GM19238 (cell line): ENCODE results near the gene DNPEP.

ENCODE experiments used
- DNase-seq: peaks from one replicate; pipeline ENCODE4 v3.0.0; 2011; ENCODE audit warnings: low spot score; ENCODE audit not compliant: insufficient read length

The DNPEP gene

DNA sequence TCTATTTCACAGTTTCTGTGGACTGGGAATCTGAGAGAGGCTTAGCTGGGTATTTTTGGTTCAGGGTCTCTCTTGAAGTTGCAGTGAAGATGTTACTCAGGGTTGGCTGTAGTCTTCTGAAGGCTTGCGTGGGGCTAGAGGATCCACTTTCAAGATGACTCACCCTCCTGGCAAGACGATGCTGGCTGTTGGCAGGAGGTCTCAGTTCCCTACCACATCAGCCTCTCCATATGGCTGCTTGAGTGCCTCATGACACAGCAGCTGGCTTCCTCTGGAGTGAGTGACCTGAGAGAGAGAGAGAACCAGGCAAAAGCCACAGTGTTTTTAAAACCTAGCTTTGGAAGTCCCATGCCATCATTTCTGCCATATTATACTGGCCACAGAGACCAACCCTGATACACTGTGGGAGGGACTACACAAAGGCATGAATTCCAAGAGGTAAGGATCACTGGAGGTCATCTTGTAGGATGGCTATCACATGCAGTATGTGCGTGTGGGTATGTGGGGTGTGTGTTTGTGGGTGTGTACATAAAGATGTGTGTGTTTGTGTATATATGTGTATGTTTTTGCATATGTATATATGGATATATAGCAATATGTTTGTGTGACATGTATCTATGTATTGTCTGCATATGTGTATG is 25.1 kb downstream of the DNPEP start:
- peak; percentile 30 for DNase-seq

DNA sequence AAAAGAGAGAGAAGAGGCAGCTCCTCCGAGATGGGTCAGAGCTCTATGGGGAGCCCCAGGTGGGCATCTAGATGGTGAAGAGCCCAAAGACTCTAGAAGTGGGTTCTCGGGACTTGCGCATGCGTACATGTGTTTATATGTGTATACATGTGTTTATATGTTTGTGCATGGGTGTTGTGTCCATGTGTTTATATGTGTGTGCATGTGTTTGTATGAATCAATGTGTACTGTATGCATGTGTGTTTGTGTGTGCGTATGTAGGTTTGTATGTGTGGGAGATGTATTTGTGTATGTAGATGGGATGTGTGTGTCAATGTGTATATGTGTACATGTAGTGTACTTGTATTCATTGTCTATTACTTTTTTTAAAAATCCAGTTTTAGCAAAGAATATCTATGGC is 25.6 kb downstream of the DNPEP start:
- no peak for DNase-seq

DNA sequence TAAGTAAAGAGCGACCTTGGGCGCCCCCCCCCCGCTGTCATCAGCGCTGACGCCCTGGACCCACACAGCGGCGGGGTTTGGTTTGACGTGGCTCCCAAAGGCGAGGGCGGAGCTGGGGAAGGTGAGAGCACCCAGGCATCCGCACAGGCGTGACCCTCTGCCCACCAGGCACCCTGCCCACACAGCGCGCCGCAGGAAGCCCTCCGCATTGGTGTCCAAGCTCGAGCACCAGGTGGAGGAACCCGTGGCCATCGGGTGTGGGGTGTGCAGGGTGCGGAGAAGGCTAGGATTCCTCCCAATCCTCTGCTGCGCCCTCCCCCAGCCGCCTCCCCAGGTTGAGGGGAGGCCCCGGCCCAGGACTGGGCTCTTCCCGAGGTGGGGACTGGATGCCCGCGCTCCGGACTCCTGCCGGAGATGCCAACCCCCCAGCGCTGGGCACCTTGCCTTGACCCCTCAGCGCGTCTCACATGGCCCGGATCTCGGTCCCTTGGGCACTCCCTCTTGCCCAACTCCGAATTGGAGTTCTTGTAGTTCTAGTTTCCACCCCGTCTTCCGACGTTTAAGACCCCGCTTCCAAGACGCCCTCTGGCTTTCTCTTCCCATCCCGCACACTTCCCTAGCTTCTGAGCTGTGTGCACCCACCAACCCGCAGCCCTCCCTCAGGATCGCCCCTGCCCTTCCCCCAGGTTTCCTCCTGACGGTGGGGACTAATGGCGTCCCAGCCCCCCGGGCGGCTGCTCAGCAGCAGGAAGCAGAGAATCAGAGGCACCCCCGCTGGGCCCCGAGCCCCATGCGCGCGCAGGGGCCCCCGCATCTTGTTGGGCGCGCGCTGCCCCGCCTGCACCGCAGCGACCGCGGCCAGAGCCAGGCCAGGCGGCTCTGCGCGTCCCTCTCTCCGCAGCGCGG is 29.3 kb downstream of the DNPEP start:
- no peak for DNase-seq

DNA sequence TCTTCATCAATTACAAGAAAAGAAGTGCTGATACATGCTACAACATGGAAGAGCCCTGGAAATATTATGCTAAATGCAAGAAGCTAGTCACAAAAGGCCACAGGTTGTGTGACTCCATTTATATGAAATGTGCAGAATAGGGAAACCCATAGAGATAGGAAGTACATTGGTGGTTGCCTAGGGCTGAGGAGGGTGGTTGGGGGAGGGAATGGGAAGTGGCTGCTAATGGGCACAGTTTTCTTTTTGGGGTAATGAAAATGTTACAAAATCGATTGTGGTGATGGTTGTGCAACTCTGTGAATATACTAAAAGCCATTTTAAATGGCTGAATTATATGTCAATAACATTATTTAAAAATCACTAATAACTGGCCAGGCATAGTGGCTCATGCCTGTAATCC is 30.9 kb downstream of the DNPEP start:
- no peak for DNase-seq

DNA sequence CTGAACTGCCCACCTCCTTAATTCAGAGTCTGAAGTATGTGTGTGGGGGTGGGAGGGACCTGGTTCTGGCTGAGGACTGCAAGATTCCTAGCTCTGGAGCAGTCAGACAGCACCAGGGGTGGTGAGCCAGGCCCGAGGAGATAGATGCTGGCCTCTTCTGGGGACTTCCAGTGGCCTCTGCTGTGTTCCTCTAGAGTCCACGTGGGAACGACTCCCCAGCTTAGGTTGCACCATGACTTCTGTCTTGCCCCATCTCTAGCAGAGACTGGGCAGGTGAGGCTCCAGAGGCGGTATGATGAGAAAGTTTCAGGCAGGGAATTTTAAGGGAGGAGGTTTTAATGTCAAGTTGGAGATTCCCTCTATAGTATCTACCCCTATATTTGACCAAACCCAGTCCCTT is 33.1 kb downstream of the DNPEP start:
- no peak for DNase-seq

DNA sequence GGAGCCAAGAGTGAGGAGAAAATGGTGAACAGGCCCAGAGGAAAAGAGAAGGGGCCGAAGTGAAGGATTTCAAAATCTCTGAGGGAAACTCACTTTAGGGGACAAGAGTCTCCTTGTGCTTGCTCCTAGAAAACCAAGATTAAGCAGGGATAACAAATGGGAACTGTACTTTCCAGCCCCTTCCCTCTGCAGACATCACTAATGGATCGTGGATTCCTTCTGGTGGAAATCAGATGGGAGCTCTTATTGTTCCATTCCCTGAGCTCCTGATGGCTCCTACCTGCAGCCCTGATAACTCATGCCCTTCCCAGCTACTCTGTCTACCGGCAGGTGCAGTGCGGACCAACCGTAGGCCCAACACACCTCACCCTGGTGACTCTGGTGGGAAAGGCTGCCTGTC is 34.6 kb downstream of the DNPEP start:
- DNase-seq, result no peak

DNA sequence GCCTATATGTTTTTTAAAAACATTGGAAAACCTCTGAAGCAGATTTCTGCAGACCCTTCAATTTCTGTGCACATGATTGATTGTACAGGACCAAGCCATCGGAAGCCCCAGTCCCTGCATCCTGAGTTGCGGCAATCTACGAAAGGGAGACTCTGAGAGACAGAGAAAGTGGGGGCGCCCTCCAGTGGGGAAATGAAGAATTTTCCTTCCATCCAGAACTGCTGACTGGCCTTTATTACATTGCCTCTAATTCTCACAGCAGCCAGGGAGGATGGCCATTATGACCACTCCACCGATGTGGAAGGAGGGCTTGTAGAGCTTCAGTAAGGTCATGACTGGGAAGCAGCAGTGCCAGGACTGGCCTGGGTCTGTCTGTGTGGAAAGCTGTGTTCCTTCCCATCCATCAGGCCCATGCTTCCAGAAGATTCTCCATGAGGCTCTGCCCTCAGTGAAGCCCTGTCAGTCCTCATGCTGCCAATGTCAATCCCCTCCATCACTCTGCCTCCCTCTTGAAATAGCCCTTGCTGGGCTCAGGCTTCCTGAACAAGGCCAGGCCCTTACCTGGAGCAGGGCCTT is 35.2 kb downstream of the DNPEP start:
- peak; percentile 55 for DNase-seq

DNA sequence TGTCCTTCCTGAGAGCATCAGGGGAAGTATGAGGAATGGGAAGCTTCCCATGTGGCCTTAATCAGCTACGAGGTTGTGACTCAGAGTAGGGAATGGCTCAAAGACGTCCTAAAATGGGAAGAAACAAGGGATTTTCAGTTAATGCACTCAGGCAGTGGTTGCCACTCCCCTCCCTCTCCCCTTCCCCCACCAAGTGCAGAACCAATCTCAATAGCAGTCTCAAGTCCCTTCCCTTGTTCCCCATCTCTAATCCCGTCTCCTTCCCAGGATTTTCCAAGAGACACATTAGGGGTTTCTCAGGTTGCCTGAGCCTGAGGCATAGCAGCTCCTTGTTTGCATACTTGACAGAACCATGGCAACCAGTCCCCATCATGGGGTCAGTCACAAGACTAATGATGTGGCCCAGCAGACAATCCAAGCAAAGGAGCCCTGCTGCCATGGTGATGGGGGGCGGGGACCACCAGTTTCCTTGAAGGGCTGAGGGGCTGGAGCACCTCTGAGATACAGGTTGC is 36.9 kb downstream of the DNPEP start:
- DNase-seq, result no peak

DNA sequence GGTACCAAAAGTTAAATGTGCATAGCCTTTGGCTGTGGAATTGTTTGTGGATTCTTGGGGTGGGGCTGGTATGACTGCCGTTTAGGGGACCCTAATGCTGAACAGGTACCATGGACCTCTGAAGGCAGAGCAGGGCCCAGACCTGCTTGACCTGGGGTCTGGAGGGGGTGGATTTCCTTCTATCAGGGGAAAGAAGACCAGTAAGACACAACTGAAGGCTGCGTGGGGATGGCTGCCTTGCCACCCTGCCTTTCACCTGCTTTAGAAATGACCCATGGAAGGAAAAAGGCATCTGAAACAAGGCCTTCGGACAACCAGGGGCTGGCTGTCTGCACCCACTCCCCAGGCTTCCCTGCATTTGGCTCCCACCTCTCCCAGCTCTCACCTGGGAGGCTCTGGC is 37.5 kb downstream of the DNPEP start:
- no peak for DNase-seq

DNA sequence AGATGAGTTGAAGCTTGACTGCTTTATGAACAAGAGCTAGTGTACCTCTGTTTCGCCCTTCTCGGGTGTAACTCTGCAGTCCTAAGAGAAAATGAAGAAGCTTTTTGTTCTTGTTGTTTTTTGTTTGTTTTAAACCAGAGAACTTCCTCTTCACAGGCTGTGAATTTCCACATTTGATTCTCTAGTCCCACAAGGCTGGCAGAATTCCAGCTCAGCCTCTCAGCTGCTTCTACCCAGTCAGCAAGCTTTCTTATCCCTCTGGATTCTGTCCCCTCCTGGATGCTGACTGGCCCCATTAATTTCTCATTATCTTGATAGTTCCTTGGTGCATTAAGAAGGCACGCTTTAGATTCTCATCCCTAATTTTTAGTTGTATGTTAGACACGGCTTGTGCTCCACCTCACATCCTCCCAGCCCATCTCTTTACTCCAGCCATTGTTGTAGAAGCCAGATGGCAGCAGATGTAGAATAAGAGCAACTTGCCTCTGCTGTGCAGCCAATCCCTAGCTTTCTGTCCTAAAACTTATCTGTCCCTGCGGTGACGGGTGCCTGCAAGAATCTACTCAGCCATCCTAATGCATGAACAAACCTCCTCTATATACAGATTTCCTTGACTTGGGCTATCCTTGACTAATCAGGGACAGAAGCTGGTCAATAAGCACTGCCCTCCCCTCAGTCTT is 42.8 kb downstream of the DNPEP start:
- no peak for DNase-seq

DNA sequence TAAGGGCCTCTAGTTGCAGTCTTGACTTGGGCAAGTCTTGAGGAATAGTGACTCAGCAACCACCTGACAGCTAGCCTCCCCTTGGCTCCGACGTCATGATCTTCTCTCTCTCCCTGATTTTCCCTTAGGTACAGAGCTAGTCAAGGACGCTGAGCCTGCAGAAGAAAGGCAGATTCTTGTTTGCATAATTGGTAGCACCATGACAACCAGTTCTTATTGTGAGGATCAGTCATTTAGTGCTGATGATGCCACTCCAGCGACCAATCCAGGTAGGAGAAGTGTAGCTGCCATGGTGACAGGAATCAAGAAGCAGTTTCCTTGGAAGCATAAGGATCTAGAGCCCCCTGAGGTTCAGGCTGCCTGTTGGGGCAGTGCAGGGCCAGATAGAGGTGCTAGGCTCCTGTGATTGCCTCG is 52.3 kb downstream of the DNPEP start:
- no peak for DNase-seq

DNA sequence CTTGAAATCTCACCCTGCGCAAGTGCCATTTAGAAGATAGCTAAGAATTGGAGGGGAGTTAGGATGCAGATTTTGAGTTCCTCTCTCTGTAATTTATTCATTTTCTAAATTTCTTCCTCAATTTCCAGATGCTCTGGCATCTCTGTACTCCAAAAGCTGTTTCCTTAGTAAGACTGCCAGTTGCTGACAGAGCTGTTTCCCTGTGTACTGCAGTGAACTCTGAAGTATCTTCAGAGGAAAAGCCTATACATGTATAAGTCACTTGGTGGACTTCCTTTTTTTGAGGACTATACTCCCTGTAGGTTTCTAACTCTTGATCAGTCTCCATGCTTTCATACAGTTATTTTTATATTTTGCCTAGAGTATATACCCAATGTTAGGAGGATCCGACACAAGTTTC is 53.6 kb downstream of the DNPEP start:
- no peak for DNase-seq

DNA sequence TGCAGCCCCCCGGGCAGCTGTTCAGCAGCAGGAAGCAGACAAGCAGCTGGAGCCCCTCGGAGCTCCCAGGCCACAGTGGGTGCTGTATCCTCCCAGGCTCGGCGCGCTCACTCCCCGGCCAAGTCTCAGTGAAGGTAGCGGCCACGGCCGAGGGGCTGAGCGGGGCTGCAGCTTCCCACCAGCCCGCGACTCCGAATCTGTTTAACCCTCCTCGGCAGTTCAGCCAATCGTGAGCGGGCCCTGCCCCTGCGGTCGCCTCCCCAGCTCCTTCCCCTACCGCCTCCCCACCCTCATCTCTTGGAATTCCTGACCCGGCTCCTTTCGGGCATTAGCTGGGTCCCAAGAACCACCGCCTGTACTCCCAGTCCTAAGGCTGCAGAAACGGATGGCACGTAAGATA is 55.2 kb downstream of the DNPEP start, which contains the start of gene RESP18:
Gene RESP18, minus strand, starts transcription at position 203 of the 400 bp plus-strand sequence.
- DNase-seq, result no peak

DNA sequence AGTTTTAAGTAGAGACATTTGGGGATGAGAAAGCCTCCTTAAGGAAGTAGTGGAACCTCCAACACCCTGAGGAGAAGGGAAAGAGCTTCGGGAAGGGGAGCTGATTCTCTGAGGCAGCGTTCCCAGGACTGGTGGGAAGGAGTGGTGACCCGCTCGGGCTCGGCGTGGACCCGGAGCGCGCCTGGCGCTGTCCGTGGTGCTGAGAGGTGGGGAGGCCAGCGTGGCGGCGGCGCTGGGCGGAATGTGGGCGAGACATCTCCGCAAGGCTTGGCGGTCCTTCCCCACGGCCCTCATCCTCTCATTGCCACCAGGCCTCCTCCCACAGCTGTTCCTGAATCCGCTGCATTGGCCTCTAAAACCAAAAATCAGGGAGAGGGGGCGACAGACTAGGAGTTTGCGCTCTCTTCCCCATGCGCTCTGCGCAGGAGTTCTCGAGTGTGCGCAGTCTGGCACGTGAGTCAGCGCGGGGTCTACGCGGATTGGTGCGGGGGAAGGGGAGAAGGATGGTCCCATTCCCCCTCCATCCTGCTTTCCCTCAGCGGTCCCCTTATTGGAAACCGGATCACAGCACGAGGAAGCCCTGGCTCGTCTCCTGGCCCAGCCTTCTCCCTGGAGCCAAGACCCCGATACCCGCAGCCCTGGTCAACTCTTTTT is 56.0 kb downstream of the DNPEP start:
- no peak for DNase-seq

DNA sequence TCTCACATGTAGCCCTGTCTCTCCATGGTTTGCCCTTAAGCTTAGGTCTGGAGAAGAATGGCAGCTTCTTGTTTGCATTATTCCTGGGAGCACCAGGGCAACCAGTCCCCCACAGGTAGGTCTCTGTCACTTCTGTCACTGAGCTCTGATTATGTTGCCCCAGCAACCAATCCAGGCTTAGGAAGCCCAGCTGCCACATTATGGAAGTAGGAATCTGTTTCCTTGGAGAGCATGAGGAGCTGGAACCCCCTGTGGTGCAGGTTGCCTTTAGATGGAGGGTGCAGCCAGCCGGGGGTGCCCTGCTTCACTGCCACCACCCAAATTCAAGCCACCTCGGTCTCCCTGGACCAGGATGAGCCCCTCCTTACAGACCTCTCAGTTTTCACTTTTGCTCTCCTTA is 60.0 kb downstream of the DNPEP start:
- DNase-seq, result no peak

DNA sequence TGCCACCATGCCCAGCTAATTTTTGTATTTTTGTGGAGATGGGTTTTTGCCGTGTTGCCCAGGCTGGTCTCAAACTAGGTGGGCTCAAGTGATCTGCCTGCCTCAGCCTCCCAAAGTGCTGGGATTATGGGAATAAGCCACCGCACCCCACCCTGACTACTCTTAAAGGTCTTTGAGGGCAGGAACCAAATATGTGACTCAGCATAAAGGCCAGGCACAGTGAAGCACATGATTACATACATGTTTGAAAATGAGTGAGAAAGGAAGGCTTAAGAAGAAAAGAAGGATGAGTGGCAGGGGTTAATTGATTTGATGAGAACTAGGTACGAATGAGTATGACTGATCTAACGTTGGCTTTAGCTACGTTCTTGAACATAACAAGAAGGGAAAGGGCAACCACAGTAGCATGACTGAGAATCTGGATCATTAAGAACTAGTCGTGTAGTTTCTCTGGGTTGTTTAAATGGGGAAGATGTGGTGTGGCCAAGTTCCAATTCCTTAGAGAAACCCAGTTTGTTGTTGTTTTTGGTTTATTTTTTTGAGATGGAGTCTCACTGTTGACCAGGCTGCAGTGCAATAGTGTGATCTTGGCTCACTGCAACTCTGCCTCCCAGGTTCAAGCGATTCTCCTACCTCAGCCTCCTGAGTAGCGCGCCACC is 61.9 kb downstream of the DNPEP start:
- no peak for DNase-seq

DNA sequence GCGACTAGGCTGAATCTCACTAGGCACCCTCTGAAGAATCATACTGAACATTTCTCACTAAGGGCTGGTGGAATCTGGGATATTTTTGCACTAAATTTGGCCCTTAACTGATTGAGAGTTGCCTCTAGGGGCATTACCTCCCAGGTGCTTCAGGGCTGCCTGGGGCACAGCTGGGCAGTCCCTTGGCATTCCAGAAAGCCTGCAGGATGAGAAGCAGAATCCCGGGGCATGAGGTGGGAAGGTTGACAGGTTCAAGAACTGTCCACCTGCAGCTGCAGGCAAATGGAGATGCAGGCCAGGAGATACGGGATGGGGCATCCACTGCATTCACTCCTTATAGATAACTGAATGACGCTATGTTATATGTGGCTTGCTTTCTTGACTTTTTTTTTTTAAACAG is 62.6 kb downstream of the DNPEP start:
- no peak for DNase-seq

DNA sequence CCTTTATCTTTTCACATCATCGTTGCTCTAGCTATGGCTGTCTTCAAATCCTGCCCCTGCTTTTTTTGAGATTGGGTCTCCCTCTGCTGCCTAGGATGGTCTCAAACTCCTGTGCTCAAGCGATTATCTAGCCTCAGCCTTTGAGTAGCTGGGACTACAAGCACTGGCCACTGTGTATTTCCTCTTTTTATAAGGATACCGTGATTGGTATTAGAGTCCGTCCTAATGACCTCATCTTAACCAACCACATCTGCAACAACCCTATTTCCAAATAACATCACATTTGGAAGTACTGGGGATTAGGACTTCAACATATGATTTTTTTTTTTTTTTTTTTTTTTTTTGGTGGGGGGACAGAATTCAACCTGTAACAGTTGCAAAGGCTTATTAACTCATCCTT is 64.3 kb downstream of the DNPEP start:
- no peak for DNase-seq
